Retinal pigment epithelial cell (primary cell): ENCODE results near the gene CTNNA2.

Experiments used
- DNase-seq: peaks from one replicate; pipeline ENCODE4 v3.0.0-alpha.2; 2010; ENCODE audit warnings: low read depth
- H3K4me3 ChIP-seq: 2 replicates; pipeline ENCODE4 v1.5.1; 2011; ENCODE audit warnings: mild to moderate bottlenecking, low read length, control low read depth, moderate library complexity
- CTCF ChIP-seq: conservative IDR thresholded peaks from 2 replicates; pipeline ENCODE4 v1.5.1; 2011; ENCODE audit warnings: low read depth, low read length, control low read depth, inconsistent platforms

CTNNA2 gene

GRCh38 chr2:80365762-80366161 lies 852.9 kb downstream of the CTNNA2 start:
- no peak overlapping the region for H3K4me3 ChIP-seq
- no peak for TF ChIP-seq CTCF
- DNase-seq = peak; percentile 12

- no peak overlapping the region for H3K4me3 ChIP-seq
- no peak for TF ChIP-seq CTCF
- DNase-seq = no peak
Measured at GRCh38 chr2:80370375-80371009, 857.6 kb downstream of the CTNNA2 start.

DNA sequence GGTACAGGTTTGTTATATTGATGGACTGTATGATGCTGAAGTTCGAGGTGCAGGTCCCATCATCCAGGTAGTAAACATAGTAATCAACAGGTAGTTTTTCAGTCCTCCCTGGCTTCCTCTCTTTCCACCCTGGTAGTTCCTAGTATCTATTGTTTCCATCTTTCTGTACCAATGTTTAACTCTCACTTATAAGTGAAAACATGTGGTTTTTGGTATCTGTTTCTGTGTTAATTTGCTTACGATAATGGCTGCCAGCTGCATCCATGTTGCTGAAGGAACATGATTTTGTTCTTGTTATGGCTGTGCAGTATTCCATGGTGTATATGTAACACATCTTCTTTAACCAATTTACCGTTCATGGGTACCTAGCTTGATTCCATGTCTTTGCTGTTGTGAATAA lies 861.3 kb downstream of the CTNNA2 start:
- DNase-seq = no peak
- no peak overlapping the region for H3K4me3 ChIP-seq
- no peak for TF ChIP-seq CTCF

GRCh38 chr2:80377071-80377470 lies 864.2 kb downstream of the CTNNA2 start:
- no peak for TF ChIP-seq CTCF
- no peak for DNase-seq
- no peak overlapping the region for H3K4me3 ChIP-seq

DNA sequence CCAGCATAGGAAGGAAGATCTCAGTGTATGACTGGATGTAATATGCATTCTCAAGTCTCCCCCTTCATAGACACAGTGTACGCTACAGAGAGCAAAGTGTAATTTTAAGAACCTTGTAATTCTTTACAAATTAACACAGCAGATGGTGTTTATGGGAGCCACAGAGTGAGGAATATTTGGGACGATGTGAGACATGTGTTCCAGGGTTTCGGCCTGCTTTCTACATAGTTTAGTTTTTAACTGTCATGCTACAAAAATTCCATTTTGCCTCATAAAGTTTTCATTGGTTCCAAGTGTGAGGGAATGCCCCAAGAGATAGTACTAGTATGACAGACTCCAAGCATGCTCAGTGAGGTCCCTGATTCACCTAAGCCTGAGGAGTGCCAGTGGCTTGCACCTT lies 867.9 kb downstream of the CTNNA2 start:
- no peak for DNase-seq
- TF ChIP-seq CTCF = no peak

DNA sequence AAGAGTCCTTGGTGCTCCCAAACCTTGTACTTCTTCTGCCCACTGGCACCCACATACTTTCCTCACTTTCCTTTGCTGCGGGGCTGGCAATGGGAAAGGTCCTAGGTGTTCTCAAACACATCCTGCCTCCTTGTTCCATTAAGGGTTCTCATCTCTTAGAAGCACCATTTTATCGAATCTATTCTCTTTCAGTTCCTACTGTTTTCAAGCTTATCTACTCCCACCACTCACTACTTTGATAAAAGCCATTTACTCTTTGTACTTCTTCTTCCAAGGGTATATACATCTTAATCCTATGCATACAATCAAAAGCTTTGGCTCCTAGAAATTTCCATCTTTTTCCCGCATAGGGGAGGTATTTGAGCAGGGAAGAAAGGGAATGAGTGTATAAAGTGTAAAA lies 868.8 kb downstream of the CTNNA2 start:
- DNase-seq = no peak
- no peak overlapping the region for H3K4me3 ChIP-seq
- no peak for TF ChIP-seq CTCF

More for the DNA sequence above, 867.9 kb downstream of the CTNNA2 start:
- H3K4me3 ChIP-seq = no peak overlapping the region

DNA sequence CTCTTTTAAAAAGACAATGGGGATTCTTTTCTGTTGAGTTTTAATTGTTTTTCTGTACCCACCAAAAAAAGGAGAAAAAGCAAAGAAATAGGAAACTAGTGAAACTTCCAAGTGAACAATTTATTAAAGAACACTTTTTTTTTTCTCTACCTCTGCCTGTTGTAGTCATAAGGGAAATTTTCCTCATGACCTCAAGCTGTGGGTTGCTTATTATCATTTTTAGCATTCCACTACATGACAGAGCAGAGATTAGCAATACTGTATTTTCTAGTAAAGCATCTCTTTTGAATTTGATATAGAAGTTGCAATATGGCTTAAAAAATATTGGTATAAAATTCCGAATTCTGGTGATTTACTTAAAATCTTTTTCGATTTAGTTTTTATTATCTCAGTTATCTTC lies 879.6 kb downstream of the CTNNA2 start:
- TF ChIP-seq CTCF = no peak
- H3K4me3 ChIP-seq = no peak overlapping the region
- DNase-seq = peak; percentile 34
